ENCODE results near the gene SLC25A34.

GRCh38 chr1:15765495-15766194 lies 29.6 kb downstream of the SLC25A34 start:
- no peak for TF ChIP-seq POLR2A (IDR thresholded peaks at IDR 0.05)
- TF ChIP-seq, protein P1, sequence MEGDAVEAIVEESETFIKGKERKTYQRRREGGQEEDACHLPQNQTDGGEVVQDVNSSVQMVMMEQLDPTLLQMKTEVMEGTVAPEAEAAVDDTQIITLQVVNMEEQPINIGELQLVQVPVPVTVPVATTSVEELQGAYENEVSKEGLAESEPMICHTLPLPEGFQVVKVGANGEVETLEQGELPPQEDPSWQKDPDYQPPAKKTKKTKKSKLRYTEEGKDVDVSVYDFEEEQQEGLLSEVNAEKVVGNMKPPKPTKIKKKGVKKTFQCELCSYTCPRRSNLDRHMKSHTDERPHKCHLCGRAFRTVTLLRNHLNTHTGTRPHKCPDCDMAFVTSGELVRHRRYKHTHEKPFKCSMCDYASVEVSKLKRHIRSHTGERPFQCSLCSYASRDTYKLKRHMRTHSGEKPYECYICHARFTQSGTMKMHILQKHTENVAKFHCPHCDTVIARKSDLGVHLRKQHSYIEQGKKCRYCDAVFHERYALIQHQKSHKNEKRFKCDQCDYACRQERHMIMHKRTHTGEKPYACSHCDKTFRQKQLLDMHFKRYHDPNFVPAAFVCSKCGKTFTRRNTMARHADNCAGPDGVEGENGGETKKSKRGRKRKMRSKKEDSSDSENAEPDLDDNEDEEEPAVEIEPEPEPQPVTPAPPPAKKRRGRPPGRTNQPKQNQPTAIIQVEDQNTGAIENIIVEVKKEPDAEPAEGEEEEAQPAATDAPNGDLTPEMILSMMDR (IDR thresholded peaks at IDR 0.05 in 4 of 5, conservative IDR thresholded peaks at IDR 0.05 in 1 of 5): no peak

Measured in gastrocnemius medialis (tissue), 4 donors.